Stimulated activated CD4-positive, alpha-beta T cell treated with anti-CD3 and anti-CD28 coated beads, Interleukin-4, amount 100 ng/mL, for 48 hours (primary cell): ENCODE results near the gene SLX4IP.
"Not testable (repeated sequence)": the region's sequence is repeated elsewhere in the genome, so short reads cannot be mapped to it uniquely, and the experiment has no call there.

ENCODE experiments used
- DNase-seq, 2 donors: peaks; one replicate each; pipeline ENCODE4 v3.0.0-alpha.2; 2020; ENCODE audit warnings: low read depth in 2 of 2

SLX4IP gene

GRCh38 chr20:10604865-10605440, 169.8 kb downstream of the SLX4IP start:
- DNase-seq = no peak

GRCh38 chr20:10605547-10606195, 170.6 kb downstream of the SLX4IP start:
- DNase-seq = no peak

GRCh38 chr20:10609276-10609675, 174.2 kb downstream of the SLX4IP start:
- DNase-seq = no peak

GRCh38 chr20:10609770-10610169, 174.7 kb downstream of the SLX4IP start:
- DNase-seq = no peak

- DNase-seq = no peak
Observed at GRCh38 chr20:10610251-10610650, 175.1 kb downstream of the SLX4IP start.

- peak in 1 of 2 donors; percentile 5 for DNase-seq
Observed at GRCh38 chr20:10611357-10611756, 176.3 kb downstream of the SLX4IP start.

GRCh38 chr20:10613426-10613825, 178.3 kb downstream of the SLX4IP start:
- not testable (repeated sequence) for DNase-seq

- no peak for DNase-seq
Observed at GRCh38 chr20:10613911-10614310, 178.8 kb downstream of the SLX4IP start.

GRCh38 chr20:10616212-10616611, 181.1 kb downstream of the SLX4IP start:
- DNase-seq = no peak

- DNase-seq = not testable (repeated sequence)
Observed at GRCh38 chr20:10617549-10618133, 182.5 kb downstream of the SLX4IP start.

GRCh38 chr20:10618611-10619245, 183.6 kb downstream of the SLX4IP start:
- DNase-seq = no peak

- DNase-seq = no peak
Observed at GRCh38 chr20:10619427-10619826, 184.3 kb downstream of the SLX4IP start.

GRCh38 chr20:10621149-10621548, 186.0 kb downstream of the SLX4IP start:
- DNase-seq = no peak

GRCh38 chr20:10622657-10623418, 187.7 kb downstream of the SLX4IP start:
- DNase-seq = no peak

GRCh38 chr20:10625641-10626040, 190.5 kb downstream of the SLX4IP start:
- no peak for DNase-seq

- no peak for DNase-seq
Observed at GRCh38 chr20:10626896-10627295, 191.8 kb downstream of the SLX4IP start.

- DNase-seq = no peak
Observed at GRCh38 chr20:10629946-10630650, 195.0 kb downstream of the SLX4IP start.

GRCh38 chr20:10631126-10631525, 196.0 kb downstream of the SLX4IP start:
- no peak for DNase-seq

- no peak for DNase-seq
Observed at GRCh38 chr20:10632721-10633509, 197.8 kb downstream of the SLX4IP start.

- DNase-seq = no peak
Observed at GRCh38 chr20:10633718-10634117, 198.6 kb downstream of the SLX4IP start.

- no peak for DNase-seq
Observed at GRCh38 chr20:10634211-10634610, 199.1 kb downstream of the SLX4IP start.
